Activated CD4-positive, alpha-beta memory T cell treated with anti-CD3 and anti-CD28 coated beads for 36 hours (primary cell): ENCODE measurements around the gene L1CAM. TPM values are rescaled to one million over a fixed set of nuclear protein-coding genes. Genes with fewer than 3 reads are reported as not detected.

ENCODE experiments used
- CTCF ChIA-PET: fragments of 350-600 bp; sonication (Branson Sonifier 250); formaldehyde crosslinking; loops from one replicate; lab custom pipeline; 2021; ENCODE audit warnings: antibody characterized with exemption, inconsistent platforms; lab: Charles Lee
- POLR2A ChIA-PET: fragments of 350-600 bp; sonication (Branson Sonifier 250); formaldehyde crosslinking; loops from one replicate; lab custom pipeline; 2021; ENCODE audit warnings: antibody characterized with exemption; lab: Charles Lee
- DNase-seq: peaks from one replicate; pipeline ENCODE4 v3.0.0-alpha.2; 2020
- H3K27ac Mint-ChIP-seq: one replicate; pipeline ENCODE4 v1.8.0; 2021; ENCODE audit warnings: mixed read lengths
- H3K27me3 Mint-ChIP-seq: one replicate; pipeline ENCODE4 v1.8.0; 2021; ENCODE audit warnings: mixed read lengths
- H3K36me3 Mint-ChIP-seq: one replicate; pipeline ENCODE4 v1.8.0; 2021; ENCODE audit warnings: mixed read lengths
- H3K4me1 Mint-ChIP-seq: one replicate; pipeline ENCODE4 v1.8.0; 2021; ENCODE audit warnings: low read depth, mixed read lengths
- H3K4me3 Mint-ChIP-seq: one replicate; pipeline ENCODE4 v1.8.0; 2021; ENCODE audit warnings: mild to moderate bottlenecking, mixed read lengths
- H3K9me3 Mint-ChIP-seq: one replicate; pipeline ENCODE4 v1.8.0; 2021; ENCODE audit warnings: mixed read lengths
- intact Hi-C: fragments of 100-400 bp; cut with micrococcal nuclease; formaldehyde crosslinking; loops from one replicate; pipeline ENCODE4 v1.15.1; 2023
- total RNA-seq, 2 experiments: library from RNA; stranded (reverse); gene quantifications; one replicate each; pipeline ENCODE4 v1.2.3, GENCODE V29; 2021

Gene L1CAM
- total RNA-seq, 2 experiments from 2014 or later = 0.45 to 1.3 TPM

- DNase-seq = no peak
- Mint-ChIP-seq H3K27ac (no peak overlapping the region), H3K27me3 (peaks cover 5% of the 10 kb centered on the region), H3K4me1 (peaks cover 5% of the 10 kb centered on the region), H3K9me3 (no peaks in the 10 kb centered on the region), H3K4me3 (no peak overlapping the region), H3K36me3 (no peaks in the 10 kb centered on the region)
- ChIA-PET POLR2A (no interaction called here), CTCF (no interaction called here)
- intact Hi-C loops = no loop called here
Measured at GRCh38 chrX:153873282-153874084, 12.5 kb downstream of the L1CAM start.

GRCh38 chrX:153871946-153872878, 13.8 kb downstream of the L1CAM start:
- no peaks in the 10 kb centered on the region for H3K4me1 Mint-ChIP-seq
- intact Hi-C loops = no loop called here
- ChIA-PET POLR2A (no interaction called here), CTCF (no interaction called here)
- H3K36me3 Mint-ChIP-seq = no peaks in the 10 kb centered on the region
- H3K27me3 Mint-ChIP-seq = peaks cover 5% of the 10 kb centered on the region
- H3K27ac Mint-ChIP-seq = no peak overlapping the region
- no peak overlapping the region for H3K4me3 Mint-ChIP-seq
- no peaks in the 10 kb centered on the region for H3K9me3 Mint-ChIP-seq
- DNase-seq = no peak

GRCh38 chrX:153871451-153871850, 14.5 kb downstream of the L1CAM start:
- DNase-seq = no peak
- Mint-ChIP-seq H3K27ac (no peak overlapping the region), H3K9me3 (no peaks in the 10 kb centered on the region), H3K4me1 (no peaks in the 10 kb centered on the region), H3K4me3 (no peak overlapping the region), H3K36me3 (no peaks in the 10 kb centered on the region), H3K27me3 (peaks cover 5% of the 10 kb centered on the region)
- CTCF ChIA-PET = no interaction called here
- intact Hi-C loops = no loop called here
- POLR2A ChIA-PET = no interaction called here

GRCh38 chrX:153870791-153871360, 15.1 kb downstream of the L1CAM start:
- no peak for DNase-seq
- Mint-ChIP-seq H3K4me1 (no peaks in the 10 kb centered on the region), H3K4me3 (no peak overlapping the region), H3K9me3 (no peaks in the 10 kb centered on the region), H3K36me3 (no peaks in the 10 kb centered on the region), H3K27me3 (no peaks in the 10 kb centered on the region), H3K27ac (no peak overlapping the region)
- intact Hi-C loops = no loop called here
- CTCF ChIA-PET = no interaction called here
- POLR2A ChIA-PET = no interaction called here

GRCh38 chrX:153870288-153870690, 15.7 kb downstream of the L1CAM start:
- H3K27me3 Mint-ChIP-seq = no peaks in the 10 kb centered on the region
- no peak for DNase-seq
- H3K27ac Mint-ChIP-seq = no peak overlapping the region
- ChIA-PET POLR2A (no interaction called here), CTCF (no interaction called here)
- H3K36me3 Mint-ChIP-seq = no peaks in the 10 kb centered on the region
- intact Hi-C loops = no loop called here
- H3K4me1 Mint-ChIP-seq = no peaks in the 10 kb centered on the region
- H3K9me3 Mint-ChIP-seq = no peaks in the 10 kb centered on the region
- H3K4me3 Mint-ChIP-seq = no peak overlapping the region

- Mint-ChIP-seq H3K4me3 (no peak overlapping the region), H3K27ac (no peak overlapping the region), H3K4me1 (no peaks in the 10 kb centered on the region), H3K36me3 (no peaks in the 10 kb centered on the region), H3K27me3 (no peaks in the 10 kb centered on the region), H3K9me3 (no peaks in the 10 kb centered on the region)
- CTCF ChIA-PET = no interaction called here
- intact Hi-C loops = no loop called here
- POLR2A ChIA-PET = no interaction called here
- DNase-seq = no peak
Measured at GRCh38 chrX:153869473-153870287, 16.3 kb downstream of the L1CAM start.

GRCh38 chrX:153868576-153869472, 17.1 kb downstream of the L1CAM start:
- CTCF ChIA-PET = no interaction called here
- intact Hi-C loops = no loop called here

GRCh38 chrX:153867671-153868070, 18.3 kb downstream of the L1CAM start:
- Mint-ChIP-seq H3K36me3 (no peaks in the 10 kb centered on the region), H3K4me1 (no peaks in the 10 kb centered on the region), H3K27ac (no peak overlapping the region), H3K27me3 (no peaks in the 10 kb centered on the region), H3K9me3 (no peaks in the 10 kb centered on the region), H3K4me3 (no peak overlapping the region)
- DNase-seq = no peak
- intact Hi-C loops = no loop called here
- ChIA-PET POLR2A (no interaction called here), CTCF (no interaction called here)

More at GRCh38 chrX:153868576-153869472, 17.1 kb downstream of the L1CAM start:
- POLR2A ChIA-PET = no interaction called here
- H3K9me3 Mint-ChIP-seq = no peaks in the 10 kb centered on the region
- DNase-seq = no peak
- no peaks in the 10 kb centered on the region for H3K4me1 Mint-ChIP-seq
- no peak overlapping the region for H3K4me3 Mint-ChIP-seq
- no peak overlapping the region for H3K27ac Mint-ChIP-seq
- no peaks in the 10 kb centered on the region for H3K27me3 Mint-ChIP-seq
- H3K36me3 Mint-ChIP-seq = no peaks in the 10 kb centered on the region

GRCh38 chrX:153867139-153867538, 18.8 kb downstream of the L1CAM start:
- ChIA-PET POLR2A (no interaction called here), CTCF (no interaction called here)
- Mint-ChIP-seq H3K4me1 (no peaks in the 10 kb centered on the region), H3K36me3 (no peaks in the 10 kb centered on the region), H3K27ac (no peak overlapping the region), H3K27me3 (no peaks in the 10 kb centered on the region), H3K4me3 (no peak overlapping the region), H3K9me3 (no peaks in the 10 kb centered on the region)
- no peak for DNase-seq
- intact Hi-C loops = no loop called here

GRCh38 chrX:153866302-153867019, 19.5 kb downstream of the L1CAM start:
- H3K4me3 Mint-ChIP-seq = no peak overlapping the region
- no peaks in the 10 kb centered on the region for H3K27me3 Mint-ChIP-seq
- ChIA-PET CTCF (no interaction called here), POLR2A (no interaction called here)
- H3K36me3 Mint-ChIP-seq = no peaks in the 10 kb centered on the region
- intact Hi-C loops = no loop called here
- no peaks in the 10 kb centered on the region for H3K9me3 Mint-ChIP-seq
- no peak for DNase-seq
- no peak overlapping the region for H3K27ac Mint-ChIP-seq
- no peaks in the 10 kb centered on the region for H3K4me1 Mint-ChIP-seq

GRCh38 chrX:153865685-153866084, 20.3 kb downstream of the L1CAM start:
- no peak for DNase-seq
- Mint-ChIP-seq H3K4me3 (no peak overlapping the region), H3K36me3 (no peaks in the 10 kb centered on the region), H3K4me1 (no peaks in the 10 kb centered on the region), H3K9me3 (no peaks in the 10 kb centered on the region), H3K27me3 (no peaks in the 10 kb centered on the region), H3K27ac (no peak overlapping the region)
- POLR2A ChIA-PET = no interaction called here
- intact Hi-C loops = no loop called here
- CTCF ChIA-PET = no interaction called here
